ENCODE data around the gene GCHFR. TPM values are rescaled to one million over a fixed set of nuclear protein-coding genes. Genes with fewer than 3 reads are reported as not detected.

The GCHFR gene
- total and polyA plus RNA-seq, 2 experiments from 2014 or later: 66.7 to 126 TPM

DNA sequence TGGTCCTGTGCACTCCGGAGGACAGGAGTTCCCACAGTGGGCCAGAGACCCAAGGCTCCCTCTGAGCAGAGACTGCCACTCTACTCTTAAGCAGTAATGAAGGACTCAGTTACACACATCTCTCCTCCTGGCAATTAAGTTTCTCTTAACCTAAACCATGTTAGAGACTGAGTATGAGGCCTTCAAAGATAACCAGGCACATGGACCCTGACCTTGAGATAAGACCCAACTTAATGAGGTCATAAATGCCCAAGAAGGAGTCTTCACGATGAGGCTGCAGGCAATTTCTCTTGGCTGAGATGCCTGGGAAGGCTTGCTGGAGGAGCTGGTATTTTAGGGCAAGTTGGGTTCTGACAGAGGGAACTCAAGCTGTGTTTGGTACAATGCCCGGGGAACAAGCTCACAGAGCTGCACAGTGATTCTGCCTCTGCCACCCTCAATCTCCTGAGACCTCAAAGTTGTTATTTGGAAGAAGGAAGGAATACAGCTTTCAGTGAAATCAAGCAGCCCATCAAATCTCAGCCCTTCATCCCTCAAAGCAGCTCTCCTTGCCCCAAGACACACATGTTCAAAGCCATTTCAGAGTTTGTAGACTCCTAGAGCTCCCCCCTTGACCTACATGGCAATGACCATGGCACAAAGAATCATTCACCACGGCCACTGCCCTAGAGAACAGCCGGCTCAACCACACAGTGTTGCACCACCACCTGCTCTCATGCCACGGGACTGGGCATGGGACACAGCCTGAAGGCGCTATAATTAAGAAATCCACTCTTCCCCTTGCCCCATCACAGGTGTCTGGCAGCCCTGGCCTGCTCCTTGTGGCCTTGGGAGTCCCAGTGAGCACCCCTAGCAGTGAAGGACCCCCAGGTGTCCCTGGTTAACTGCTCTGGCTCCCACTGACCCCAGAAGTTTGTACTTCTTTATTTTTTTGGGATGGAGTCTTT is 15.9 kb upstream of the GCHFR start:
- no peak for DNase-seq (ENCODE audit: low read depth in 1 of 2, low spot score in 1 of 2)
- H3K27me3 ChIP-seq: no peaks in the 10 kb centered on the region
- no peaks in the 10 kb centered on the region for H3K4me1 ChIP-seq (ENCODE audit: low read depth)
- H3K4me3 ChIP-seq: no peak overlapping the region
- no peak overlapping the region for H3K27ac ChIP-seq
- TF ChIP-seq, protein P1, sequence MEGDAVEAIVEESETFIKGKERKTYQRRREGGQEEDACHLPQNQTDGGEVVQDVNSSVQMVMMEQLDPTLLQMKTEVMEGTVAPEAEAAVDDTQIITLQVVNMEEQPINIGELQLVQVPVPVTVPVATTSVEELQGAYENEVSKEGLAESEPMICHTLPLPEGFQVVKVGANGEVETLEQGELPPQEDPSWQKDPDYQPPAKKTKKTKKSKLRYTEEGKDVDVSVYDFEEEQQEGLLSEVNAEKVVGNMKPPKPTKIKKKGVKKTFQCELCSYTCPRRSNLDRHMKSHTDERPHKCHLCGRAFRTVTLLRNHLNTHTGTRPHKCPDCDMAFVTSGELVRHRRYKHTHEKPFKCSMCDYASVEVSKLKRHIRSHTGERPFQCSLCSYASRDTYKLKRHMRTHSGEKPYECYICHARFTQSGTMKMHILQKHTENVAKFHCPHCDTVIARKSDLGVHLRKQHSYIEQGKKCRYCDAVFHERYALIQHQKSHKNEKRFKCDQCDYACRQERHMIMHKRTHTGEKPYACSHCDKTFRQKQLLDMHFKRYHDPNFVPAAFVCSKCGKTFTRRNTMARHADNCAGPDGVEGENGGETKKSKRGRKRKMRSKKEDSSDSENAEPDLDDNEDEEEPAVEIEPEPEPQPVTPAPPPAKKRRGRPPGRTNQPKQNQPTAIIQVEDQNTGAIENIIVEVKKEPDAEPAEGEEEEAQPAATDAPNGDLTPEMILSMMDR (IDR thresholded peaks at IDR 0.05; ENCODE audit: low read depth, low read length): no peak
- H3K9me3 ChIP-seq (ENCODE audit: low read depth): no peaks in the 10 kb centered on the region
- peaks cover 9% of the 10 kb centered on the region for H3K36me3 ChIP-seq

DNA sequence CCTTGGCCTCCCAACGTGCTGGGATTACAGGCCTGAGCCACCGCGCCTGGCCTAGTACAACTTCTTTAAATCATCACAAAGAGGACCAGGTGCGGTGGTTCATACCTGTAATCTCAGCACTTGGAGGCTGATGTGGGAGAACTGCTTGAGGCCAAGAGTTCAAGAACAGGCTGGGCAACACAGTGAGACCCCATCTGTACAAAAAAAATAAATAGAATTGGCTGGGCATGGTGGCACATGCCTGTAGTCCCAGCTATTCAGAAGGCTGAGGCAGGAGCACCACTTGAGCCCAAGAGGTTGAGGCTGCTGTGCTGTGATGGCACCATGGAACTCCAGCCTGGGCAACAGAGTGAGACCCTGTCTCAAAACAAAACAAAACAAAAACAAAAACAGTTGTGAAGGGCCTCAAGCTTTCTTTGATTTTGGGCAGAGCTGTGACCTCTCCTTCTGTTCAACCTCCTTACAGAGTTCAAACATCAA is 14.7 kb upstream of the GCHFR start:
- no peaks in the 10 kb centered on the region for H3K9me3 ChIP-seq (ENCODE audit: low read depth)
- H3K27ac ChIP-seq: no peak overlapping the region
- TF ChIP-seq, protein P1 (IDR thresholded peaks at IDR 0.05; ENCODE audit: low read depth, low read length): no peak
- H3K36me3 ChIP-seq: peaks cover 9% of the 10 kb centered on the region
- H3K27me3 ChIP-seq: no peaks in the 10 kb centered on the region
- H3K4me3 ChIP-seq: no peak overlapping the region
- no peak for DNase-seq (ENCODE audit: low read depth in 1 of 2, low spot score in 1 of 2)
- H3K4me1 ChIP-seq (ENCODE audit: low read depth): no peaks in the 10 kb centered on the region

DNA sequence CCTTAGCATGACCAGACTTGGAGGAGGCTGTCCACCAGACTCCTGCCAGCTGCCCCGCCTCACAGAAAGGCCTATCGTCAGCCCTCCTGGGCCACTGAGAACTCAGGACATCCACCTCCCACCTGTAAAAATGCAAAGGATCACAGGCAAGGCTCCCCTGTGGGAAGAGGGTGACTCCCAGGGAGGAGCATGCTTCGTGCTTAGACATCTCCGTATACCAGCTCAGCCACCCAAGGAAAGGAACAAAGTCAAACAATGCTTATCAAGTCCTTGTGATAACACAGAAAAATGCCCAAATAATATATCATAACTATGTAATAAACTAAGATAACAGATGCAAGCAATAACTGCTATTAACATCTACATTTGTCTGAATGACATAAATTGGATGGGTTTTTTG is 13.0 kb upstream of the GCHFR start:
- H3K36me3 ChIP-seq: peaks cover 9% of the 10 kb centered on the region
- no peak overlapping the region for H3K4me3 ChIP-seq
- TF ChIP-seq, protein P1 (IDR thresholded peaks at IDR 0.05; ENCODE audit: low read depth, low read length): no peak

DNA sequence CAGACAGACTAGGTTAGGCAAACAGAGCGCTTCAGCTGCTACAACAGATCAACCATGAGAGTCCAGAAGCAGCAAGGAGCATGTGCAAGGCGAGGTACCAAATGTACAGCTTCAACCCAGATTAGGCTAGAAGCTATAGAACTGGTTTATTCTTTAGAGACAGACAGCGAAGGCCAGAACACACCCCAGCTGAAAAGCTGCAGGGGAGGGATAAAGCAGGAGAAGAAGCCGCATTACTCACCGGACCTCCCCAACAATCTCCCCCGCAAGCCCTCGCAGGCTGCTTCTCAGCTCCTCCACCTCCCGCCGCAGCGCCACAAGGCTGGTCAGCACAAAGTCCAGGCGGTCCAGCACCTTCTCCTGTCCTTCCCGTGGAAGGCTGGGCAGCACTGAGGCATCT is 12.1 kb upstream of the GCHFR start:
- no peak overlapping the region for H3K4me3 ChIP-seq
- H3K36me3 ChIP-seq: peaks cover 9% of the 10 kb centered on the region
- H3K9me3 ChIP-seq (ENCODE audit: low read depth): no peaks in the 10 kb centered on the region
- TF ChIP-seq, protein P1 (IDR thresholded peaks at IDR 0.05; ENCODE audit: low read depth, low read length): no peak
- H3K4me1 ChIP-seq (ENCODE audit: low read depth): no peaks in the 10 kb centered on the region
- H3K27me3 ChIP-seq: no peaks in the 10 kb centered on the region
- H3K27ac ChIP-seq: no peak overlapping the region
- no peak for DNase-seq (ENCODE audit: low read depth in 1 of 2, low spot score in 1 of 2)

More for the DNA sequence above, 13.0 kb upstream of the GCHFR start:
- H3K27ac ChIP-seq: no peak overlapping the region
- no peaks in the 10 kb centered on the region for H3K4me1 ChIP-seq (ENCODE audit: low read depth)
- H3K9me3 ChIP-seq (ENCODE audit: low read depth): no peaks in the 10 kb centered on the region
- H3K27me3 ChIP-seq: no peaks in the 10 kb centered on the region
- no peak for DNase-seq (ENCODE audit: low read depth in 1 of 2, low spot score in 1 of 2)

DNA sequence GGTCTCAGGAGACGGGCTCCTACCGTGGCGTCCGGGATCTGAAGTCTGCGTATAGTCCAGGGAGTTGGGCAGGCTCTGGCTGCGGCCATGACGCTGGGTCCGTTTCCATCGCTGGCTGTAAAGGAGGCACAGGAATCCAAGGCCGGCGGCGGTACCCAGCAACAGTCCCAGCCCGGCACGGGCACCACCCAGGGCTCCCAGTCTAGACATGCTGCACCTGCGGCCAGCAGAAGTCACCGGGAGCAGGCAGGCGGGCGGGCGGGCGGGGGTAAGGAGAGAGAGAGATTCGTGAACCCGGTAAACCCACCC is 9.3 kb upstream of the GCHFR start:
- Histone ChIP-seq H3K4me3 (peak overlapping the region; percentile 77), H3K36me3 (peaks cover 6% of the 10 kb centered on the region), H3K27me3 (no peaks in the 10 kb centered on the region), H3K4me1 (ENCODE audit: low read depth) (no peaks in the 10 kb centered on the region), H3K9me3 (ENCODE audit: low read depth) (no peaks in the 10 kb centered on the region), H3K27ac (peak overlapping the region; percentile 76)
- peak; percentile 23 to 32 for DNase-seq (ENCODE audit: low read depth in 1 of 2, low spot score in 1 of 2)
- TF ChIP-seq, protein P1 (IDR thresholded peaks at IDR 0.05; ENCODE audit: low read depth, low read length): no peak

All from cardiac muscle cell (in vitro differentiated cells and primary cell).